ENCODE measurements around the gene RNU1-3. TPM values are rescaled to one million over a fixed set of nuclear protein-coding genes. Genes with fewer than 3 reads are reported as not detected.
"Not testable (repeated sequence)": the region's sequence is repeated elsewhere in the genome, so short reads cannot be mapped to it uniquely, and the experiment has no call there.

Gene RNU1-3
- total RNA-seq, 1 donor from 2014 or later = 1,438 TPM

- not testable (repeated sequence) for H3K4me1 Mint-ChIP-seq (ENCODE audit: low read depth); DNase-seq (ENCODE audit: low spot score); H3K27me3 Mint-ChIP-seq (ENCODE audit: low read depth); H3K4me3 Mint-ChIP-seq (ENCODE audit: unreplicated experiment); H3K9me3 Mint-ChIP-seq (ENCODE audit: low read depth); H3K36me3 Mint-ChIP-seq (ENCODE audit: low read depth); H3K27ac Mint-ChIP-seq (ENCODE audit: unreplicated experiment)
Observed at GRCh38 chr1:16692283-16692682, 25.5 kb upstream of the RNU1-3 start.

GRCh38 chr1:16690971-16691682 is 24.4 kb upstream of the RNU1-3 start:
- H3K36me3 Mint-ChIP-seq (ENCODE audit: low read depth); DNase-seq (ENCODE audit: low spot score); H3K9me3 Mint-ChIP-seq (ENCODE audit: low read depth); H3K4me1 Mint-ChIP-seq (ENCODE audit: low read depth); H3K4me3 Mint-ChIP-seq (ENCODE audit: unreplicated experiment); H3K27ac Mint-ChIP-seq (ENCODE audit: unreplicated experiment); H3K27me3 Mint-ChIP-seq (ENCODE audit: low read depth): not testable (repeated sequence)

- H3K27ac Mint-ChIP-seq (ENCODE audit: unreplicated experiment); H3K36me3 Mint-ChIP-seq (ENCODE audit: low read depth); DNase-seq (ENCODE audit: low spot score); H3K4me3 Mint-ChIP-seq (ENCODE audit: unreplicated experiment); H3K27me3 Mint-ChIP-seq (ENCODE audit: low read depth); H3K4me1 Mint-ChIP-seq (ENCODE audit: low read depth); H3K9me3 Mint-ChIP-seq (ENCODE audit: low read depth): not testable (repeated sequence)
Observed at GRCh38 chr1:16687132-16687800, 20.5 kb upstream of the RNU1-3 start.

GRCh38 chr1:16685445-16686371 is 19.0 kb upstream of the RNU1-3 start:
- not testable (repeated sequence) for H3K4me1 Mint-ChIP-seq (ENCODE audit: low read depth); H3K9me3 Mint-ChIP-seq (ENCODE audit: low read depth); H3K36me3 Mint-ChIP-seq (ENCODE audit: low read depth); H3K4me3 Mint-ChIP-seq (ENCODE audit: unreplicated experiment); H3K27me3 Mint-ChIP-seq (ENCODE audit: low read depth); DNase-seq (ENCODE audit: low spot score); H3K27ac Mint-ChIP-seq (ENCODE audit: unreplicated experiment)

- not testable (repeated sequence) for H3K36me3 Mint-ChIP-seq (ENCODE audit: low read depth); DNase-seq (ENCODE audit: low spot score); H3K4me1 Mint-ChIP-seq (ENCODE audit: low read depth); H3K27me3 Mint-ChIP-seq (ENCODE audit: low read depth); H3K4me3 Mint-ChIP-seq (ENCODE audit: unreplicated experiment); H3K9me3 Mint-ChIP-seq (ENCODE audit: low read depth); H3K27ac Mint-ChIP-seq (ENCODE audit: unreplicated experiment)
- peak; percentile 74 for TF ChIP-seq CTCF (IDR thresholded peaks at IDR 0.05)
Observed at GRCh38 chr1:16684738-16685337, 18.1 kb upstream of the RNU1-3 start.

GRCh38 chr1:16684152-16684551 is 17.4 kb upstream of the RNU1-3 start:
- not testable (repeated sequence) for H3K27ac Mint-ChIP-seq (ENCODE audit: unreplicated experiment); H3K4me3 Mint-ChIP-seq (ENCODE audit: unreplicated experiment); H3K27me3 Mint-ChIP-seq (ENCODE audit: low read depth); H3K36me3 Mint-ChIP-seq (ENCODE audit: low read depth); H3K9me3 Mint-ChIP-seq (ENCODE audit: low read depth); H3K4me1 Mint-ChIP-seq (ENCODE audit: low read depth); DNase-seq (ENCODE audit: low spot score)

GRCh38 chr1:16682803-16683202 is 16.1 kb upstream of the RNU1-3 start:
- H3K4me1 Mint-ChIP-seq (ENCODE audit: low read depth); H3K36me3 Mint-ChIP-seq (ENCODE audit: low read depth); H3K27me3 Mint-ChIP-seq (ENCODE audit: low read depth); H3K9me3 Mint-ChIP-seq (ENCODE audit: low read depth); H3K4me3 Mint-ChIP-seq (ENCODE audit: unreplicated experiment); DNase-seq (ENCODE audit: low spot score); H3K27ac Mint-ChIP-seq (ENCODE audit: unreplicated experiment): not testable (repeated sequence)

GRCh38 chr1:16680366-16680765 is 13.6 kb upstream of the RNU1-3 start:
- not testable (repeated sequence) for H3K27me3 Mint-ChIP-seq (ENCODE audit: low read depth); H3K9me3 Mint-ChIP-seq (ENCODE audit: low read depth); H3K27ac Mint-ChIP-seq (ENCODE audit: unreplicated experiment); H3K36me3 Mint-ChIP-seq (ENCODE audit: low read depth); DNase-seq (ENCODE audit: low spot score); H3K4me1 Mint-ChIP-seq (ENCODE audit: low read depth)
- peak overlapping the region; percentile 40 for H3K4me3 Mint-ChIP-seq (ENCODE audit: unreplicated experiment)

All from chondrocyte (in vitro differentiated cells).